ENCODE measurements around the gene PRDX5.

PRDX5 gene

GRCh38 chr11:64278576-64279190, 39.2 kb upstream of the PRDX5 start:
- no peaks in the 10 kb centered on the region for H3K9me2 ChIP-seq (replicated peaks; ENCODE audit: insufficient read depth, low read length)
- 0 out of 2 replicates have a peak, but pooled peaks cover 4% of the 10 kb centered on the region for H3K79me2 ChIP-seq (ENCODE audit: insufficient read depth, low read length)
- H3F3A ChIP-seq (ENCODE audit: insufficient read depth), result no peaks in the 10 kb centered on the region
- no peak overlapping the region for H3K9ac ChIP-seq (ENCODE audit: low read length)
- no peaks in the 10 kb centered on the region for H4K20me1 ChIP-seq (ENCODE audit: low read depth, low read length)
- no peak overlapping the region for H3K4me3 ChIP-seq (ENCODE audit: insufficient read depth, low read length, poor library complexity, severe bottlenecking)
- H3K27ac ChIP-seq (ENCODE audit: low read depth, low read length), result no peak overlapping the region
- H3K4me2 ChIP-seq (ENCODE audit: low read depth, low read length, poor library complexity, severe bottlenecking), result no peak overlapping the region
- TF ChIP-seq EZH2phosphoT487 (conservative IDR thresholded peaks at IDR 0.05; ENCODE audit: low read length), result no peak
- no peak for TF ChIP-seq CTCF (IDR thresholded peaks at IDR 0.05; ENCODE audit: insufficient read depth, low read length, poor library complexity, severe bottlenecking)
- H3K27me3 ChIP-seq (ENCODE audit: low read length), result no peaks in the 10 kb centered on the region
- no peaks in the 10 kb centered on the region for H3K9me3 ChIP-seq (ENCODE audit: insufficient read depth, low read length)
- no peaks in the 10 kb centered on the region for H3K36me3 ChIP-seq (ENCODE audit: low read length)
- no peak overlapping the region for H2AFZ ChIP-seq (ENCODE audit: low read depth, low read length, severe bottlenecking)

- Histone ChIP-seq H3F3A (ENCODE audit: insufficient read depth) (peaks cover 4% of the 10 kb centered on the region; the same call in 1 of the 2 replicates), H3K36me3 (ENCODE audit: low read length) (no peaks in the 10 kb centered on the region), H3K27ac (ENCODE audit: low read depth, low read length) (no peak overlapping the region), H4K20me1 (ENCODE audit: low read depth, low read length) (no peaks in the 10 kb centered on the region), H3K9me2 (replicated peaks; ENCODE audit: insufficient read depth, low read length) (no peaks in the 10 kb centered on the region), H3K9ac (ENCODE audit: low read length) (no peak overlapping the region), H2AFZ (ENCODE audit: low read depth, low read length, severe bottlenecking) (no peak overlapping the region), H3K9me3 (ENCODE audit: insufficient read depth, low read length) (no peaks in the 10 kb centered on the region), H3K79me2 (ENCODE audit: insufficient read depth, low read length) (0 out of 2 replicates have a peak, but pooled peaks cover 4% of the 10 kb centered on the region), H3K4me2 (ENCODE audit: low read depth, low read length, poor library complexity, severe bottlenecking) (no peak overlapping the region), H3K4me3 (ENCODE audit: insufficient read depth, low read length, poor library complexity, severe bottlenecking) (no peak overlapping the region), H3K27me3 (ENCODE audit: low read length) (no peaks in the 10 kb centered on the region)
- TF ChIP-seq EZH2phosphoT487 (conservative IDR thresholded peaks at IDR 0.05; ENCODE audit: low read length), result no peak
- no peak for TF ChIP-seq CTCF (IDR thresholded peaks at IDR 0.05; ENCODE audit: insufficient read depth, low read length, poor library complexity, severe bottlenecking)
Observed at GRCh38 chr11:64281957-64282770, 35.8 kb upstream of the PRDX5 start.

GRCh38 chr11:64283092-64283491, 34.8 kb upstream of the PRDX5 start:
- Histone ChIP-seq H4K20me1 (ENCODE audit: low read depth, low read length) (no peaks in the 10 kb centered on the region), H3K27ac (ENCODE audit: low read depth, low read length) (no peak overlapping the region), H3K9ac (ENCODE audit: low read length) (0 out of 2 replicates have a peak overlapping the region, but pooled peaks have one; percentile 95), H2AFZ (ENCODE audit: low read depth, low read length, severe bottlenecking) (no peak overlapping the region), H3K27me3 (ENCODE audit: low read length) (no peaks in the 10 kb centered on the region), H3F3A (ENCODE audit: insufficient read depth) (peaks cover 4% of the 10 kb centered on the region; the same call in 1 of the 2 replicates), H3K4me2 (ENCODE audit: low read depth, low read length, poor library complexity, severe bottlenecking) (peak overlapping the region; percentile 99), H3K9me2 (replicated peaks; ENCODE audit: insufficient read depth, low read length) (no peaks in the 10 kb centered on the region), H3K36me3 (ENCODE audit: low read length) (no peaks in the 10 kb centered on the region), H3K9me3 (ENCODE audit: insufficient read depth, low read length) (no peaks in the 10 kb centered on the region), H3K4me3 (ENCODE audit: insufficient read depth, low read length, poor library complexity, severe bottlenecking) (no peak overlapping the region), H3K79me2 (ENCODE audit: insufficient read depth, low read length) (0 out of 2 replicates have a peak, but pooled peaks cover 4% of the 10 kb centered on the region)
- TF ChIP-seq CTCF (IDR thresholded peaks at IDR 0.05; ENCODE audit: insufficient read depth, low read length, poor library complexity, severe bottlenecking), result no peak
- TF ChIP-seq EZH2phosphoT487 (conservative IDR thresholded peaks at IDR 0.05; ENCODE audit: low read length), result no peak

All from SU-DHL-6 (cell line).